Ectodermal cell (in vitro differentiated cells): ENCODE results near the gene IFNA5. TPM values are rescaled to one million over a fixed set of nuclear protein-coding genes. Genes with fewer than 3 reads are reported as not detected.
A peak's percentile ranks its signal among the peaks of the same experiment; 100 is the strongest.

ENCODE experiments used
- H3K27ac ChIP-seq: 2 replicates; pipeline ENCODE4 v1.7.0; 2013; ENCODE audit warnings: mild to moderate bottlenecking, low read depth, low read length; ENCODE audit not compliant: insufficient read depth, poor library complexity, severe bottlenecking
- H3K27me3 ChIP-seq: 2 replicates; pipeline ENCODE4 v1.7.0; 2013; ENCODE audit warnings: mild to moderate bottlenecking, low read length; ENCODE audit not compliant: insufficient read depth, control insufficient read depth, poor library complexity, severe bottlenecking
- H3K36me3 ChIP-seq: one replicate; pipeline ENCODE4 v1.7.0; 2013; ENCODE audit warnings: low read length; ENCODE audit not compliant: control insufficient read depth, insufficient read depth
- H3K4me1 ChIP-seq: one replicate; pipeline ENCODE4 v1.7.0; 2013; ENCODE audit warnings: low read length; ENCODE audit not compliant: control insufficient read depth, insufficient read depth
- H3K4me3 ChIP-seq: 2 replicates; pipeline ENCODE4 v1.7.0; 2013; ENCODE audit warnings: low read depth, low read length, control low read depth; ENCODE audit not compliant: insufficient read depth
- H3K9me3 ChIP-seq: 2 replicates; pipeline ENCODE4 v1.7.0; 2013; ENCODE audit warnings: mild to moderate bottlenecking, low read length, moderate library complexity; ENCODE audit not compliant: control insufficient read depth
- WGBS, 2 experiments: methylation state at CpG; one replicate each; pipeline ENCODE4 v1.1.7; 2013; ENCODE audit warnings: missing lambda C conversion rate in 2 of 2; 5-methylcytosine and 5-hydroxymethylcytosine counted together
- polyA plus RNA-seq, 4 experiments: library from polyadenylated mRNA; stranded (reverse); fragments of 50-300 nt; gene quantifications; one replicate each; pipeline ENCODE4 v1.2.3, GENCODE V29; 2013

IFNA5 gene
- polyA plus RNA-seq (2013, experiment 1 of 4) = not detected
- polyA plus RNA-seq (2013, experiment 2 of 4) = not detected
- not detected for polyA plus RNA-seq (2013, experiment 3 of 4)
- not detected for polyA plus RNA-seq (2013, experiment 4 of 4)

DNA sequence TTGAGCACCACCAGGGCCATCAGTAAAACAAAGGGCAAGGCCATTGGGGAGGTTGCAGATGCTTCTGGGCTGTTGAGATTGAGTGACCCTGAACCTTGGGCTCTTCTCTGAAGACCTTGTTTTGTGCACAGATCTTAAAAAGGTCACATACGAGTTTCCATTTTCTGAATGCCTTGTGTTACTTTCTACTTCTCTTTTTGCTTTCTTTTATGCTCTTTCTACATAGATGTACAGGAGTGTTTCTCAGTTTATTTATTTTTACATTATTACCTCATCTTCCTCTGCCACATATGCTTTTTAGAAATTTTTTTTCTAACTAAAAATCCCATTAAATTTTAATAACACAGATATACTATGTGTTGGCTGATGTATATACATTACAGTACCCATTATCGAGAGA is at the start of gene IFNA5:
TSS of gene IFNA5 (minus strand) at position 101 of the 400 bp plus-strand sequence. CDS start at position 44, 57 bp downstream.
- Histone ChIP-seq H3K9me3 (no peaks in the 10 kb centered on the region), H3K27ac (no peak within 1 kb of the TSS), H3K36me3 (no peaks in the 10 kb centered on the region), H3K27me3 (no peaks in the 10 kb centered on the region), H3K4me1 (no peaks in the 10 kb centered on the region), H3K4me3 (no peak within 1 kb of the TSS)
- 67 to 93% methylated on average over 1 to 2 of the region's 2 CpGs for WGBS, 2 experiments

DNA sequence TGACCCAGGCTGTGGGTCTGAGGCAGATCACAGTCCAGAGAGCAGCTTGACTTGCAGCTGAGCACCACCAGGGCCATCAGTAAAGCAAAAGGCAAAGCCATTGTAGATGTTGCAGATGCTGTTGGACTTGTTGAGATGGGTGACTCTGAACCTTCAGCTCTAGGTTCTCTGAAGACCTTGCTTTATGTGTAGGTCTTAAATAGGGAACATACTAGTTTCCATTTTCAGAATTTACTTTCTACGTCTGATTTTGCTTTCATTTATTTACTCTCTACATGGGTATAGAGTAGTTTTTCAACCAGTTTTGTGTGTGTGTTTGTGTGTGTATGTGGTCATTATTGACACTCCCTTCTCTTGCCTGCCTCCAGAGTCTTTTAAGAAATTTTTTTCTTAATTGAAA is 45.7 kb upstream of the IFNA5 start, which contains the start of gene IFNA6:
TSS of gene IFNA6 (minus strand) at position 101 of the 400 bp plus-strand sequence. CDS start at position 101, 0 bp downstream.
- Histone ChIP-seq H3K4me3 (no peak within 1 kb of the TSS), H3K27ac (no peak within 1 kb of the TSS), H3K9me3 (no peaks in the 10 kb centered on the region), H3K27me3 (no peaks in the 10 kb centered on the region), H3K4me1 (no peaks in the 10 kb centered on the region), H3K36me3 (no peaks in the 10 kb centered on the region)
- no CpG with 5 or more reads among the region's 1 CpG for WGBS, 2 experiments

- Histone ChIP-seq H3K27ac (no peak overlapping the region), H3K27me3 (no peaks in the 10 kb centered on the region), H3K4me1 (no peaks in the 10 kb centered on the region), H3K4me3 (no peak overlapping the region), H3K9me3 (no peaks in the 10 kb centered on the region), H3K36me3 (no peaks in the 10 kb centered on the region)
- 82% methylated on average over 3 of the region's 3 CpGs for WGBS, 2 experiments
Measured at GRCh38 chr9:21348430-21348970, 43.4 kb upstream of the IFNA5 start.

DNA sequence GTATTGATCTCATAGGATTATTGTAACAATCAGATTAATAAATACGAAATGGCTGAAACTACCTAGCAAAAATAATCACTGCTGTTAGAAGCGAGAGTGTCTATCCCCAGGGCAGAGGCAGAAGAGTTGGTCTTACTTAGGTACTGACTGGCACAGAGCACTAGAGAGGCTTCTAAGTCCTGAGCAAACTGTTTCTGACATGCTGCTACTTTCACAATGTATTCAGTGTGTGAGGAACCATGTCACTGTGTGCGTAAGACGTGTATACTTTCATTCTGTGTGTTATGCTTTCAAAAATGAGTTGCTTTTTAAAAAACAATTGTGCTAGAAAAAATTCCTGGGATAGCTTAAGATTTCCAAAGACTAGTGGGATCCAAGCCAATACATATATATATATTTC is 35.6 kb upstream of the IFNA5 start:
- Histone ChIP-seq H3K9me3 (no peaks in the 10 kb centered on the region), H3K27ac (no peak overlapping the region), H3K4me3 (no peak overlapping the region), H3K36me3 (no peaks in the 10 kb centered on the region), H3K4me1 (no peaks in the 10 kb centered on the region), H3K27me3 (no peaks in the 10 kb centered on the region)
- 91 to 93% methylated on average over 4 of the region's 4 CpGs for WGBS, 2 experiments

- H3K27ac ChIP-seq = no peak overlapping the region
- peaks cover 17% of the 10 kb centered on the region for H3K4me1 ChIP-seq
Measured at GRCh38 chr9:21336457-21336856, 31.3 kb upstream of the IFNA5 start.

DNA sequence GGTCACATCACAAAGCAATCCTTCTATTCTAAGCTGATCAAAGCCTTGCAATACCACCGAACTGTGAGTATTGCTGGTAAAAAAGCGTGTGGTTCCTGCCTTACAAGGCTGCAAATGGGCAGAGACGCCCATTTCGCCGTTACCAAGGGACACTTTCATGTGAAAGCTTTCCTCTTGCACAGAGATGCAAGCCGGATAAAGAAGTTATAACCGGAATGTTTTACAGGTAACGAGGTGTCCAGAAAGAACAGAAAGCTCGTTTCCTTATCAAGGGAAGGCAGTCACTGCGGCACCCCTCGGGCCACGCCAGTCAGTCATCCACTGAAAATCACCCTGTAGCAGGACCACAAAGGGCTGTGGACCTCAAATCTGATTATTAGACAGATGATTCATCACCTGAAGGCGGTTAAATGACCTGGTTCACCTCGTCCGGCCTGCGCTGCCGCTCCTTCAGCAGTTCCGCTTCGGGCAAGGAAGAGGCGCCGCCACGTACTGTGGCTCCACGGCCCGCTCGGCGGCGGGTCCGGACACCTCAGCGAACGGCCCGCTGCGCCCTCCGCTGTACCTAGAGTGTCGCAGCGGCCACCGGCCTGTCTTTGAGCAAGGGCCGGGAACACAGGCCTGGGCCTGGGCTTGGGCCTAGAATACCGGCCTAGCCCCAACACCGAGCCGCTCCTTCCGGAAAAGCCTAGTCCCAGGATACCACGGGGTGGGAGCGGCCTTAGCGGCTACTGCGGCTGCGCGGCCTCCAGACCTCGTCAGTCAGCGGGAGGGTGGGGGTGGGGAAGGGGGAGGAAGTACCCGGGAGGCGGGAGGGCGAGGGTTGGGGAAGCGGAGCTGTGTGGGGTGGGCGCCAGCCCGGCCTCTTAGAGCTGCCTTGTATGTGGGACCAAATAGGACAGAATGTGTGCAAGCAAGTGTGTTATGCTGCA is 29.9 kb upstream of the IFNA5 start, which contains the start of gene KLHL9:
TSS of gene KLHL9 (minus strand) at position 704 of the 932 bp plus-strand sequence. CDS start at position 159, 545 bp downstream.
- 1% methylated on average over 55 of the region's 55 CpGs for WGBS, 2 experiments
- Histone ChIP-seq H3K4me1 (peaks cover 20% of the 10 kb centered on the region), H3K36me3 (peaks cover 5% of the 10 kb centered on the region), H3K9me3 (no peaks in the 10 kb centered on the region), H3K27ac (peak within 1 kb of the TSS; percentile 76), H3K27me3 (no peaks in the 10 kb centered on the region), H3K4me3 (peak within 1 kb of the TSS; percentile 72)

More at GRCh38 chr9:21336457-21336856, 31.3 kb upstream of the IFNA5 start:
- Histone ChIP-seq H3K4me3 (no peak overlapping the region), H3K27me3 (no peaks in the 10 kb centered on the region), H3K9me3 (no peaks in the 10 kb centered on the region), H3K36me3 (peaks cover 5% of the 10 kb centered on the region)

DNA sequence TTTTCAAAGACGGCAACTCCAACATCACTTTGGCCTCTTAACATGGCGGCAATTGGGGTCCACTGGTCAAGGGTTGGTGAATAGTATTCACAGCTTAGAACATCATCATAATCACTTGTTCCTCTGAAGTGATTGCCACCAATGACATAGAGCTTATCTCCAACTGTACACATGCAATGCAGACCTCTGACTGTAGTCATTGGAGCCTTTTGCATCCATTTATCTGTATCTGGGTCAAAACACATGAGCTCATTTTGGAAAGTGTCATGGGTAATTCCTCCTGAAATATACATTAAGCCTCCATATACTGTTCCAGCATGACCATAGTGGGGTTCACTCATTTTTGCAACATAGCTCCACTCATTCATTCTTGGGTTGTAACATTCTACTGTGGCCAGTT is 28.1 kb upstream of the IFNA5 start:
- Histone ChIP-seq H3K4me3 (peak overlapping the region; percentile 72), H3K36me3 (peaks cover 5% of the 10 kb centered on the region), H3K9me3 (no peaks in the 10 kb centered on the region), H3K27ac (no peak overlapping the region), H3K4me1 (peaks cover 20% of the 10 kb centered on the region), H3K27me3 (no peaks in the 10 kb centered on the region)
- 95 to 100% methylated on average over 2 of the region's 2 CpGs for WGBS, 2 experiments

DNA sequence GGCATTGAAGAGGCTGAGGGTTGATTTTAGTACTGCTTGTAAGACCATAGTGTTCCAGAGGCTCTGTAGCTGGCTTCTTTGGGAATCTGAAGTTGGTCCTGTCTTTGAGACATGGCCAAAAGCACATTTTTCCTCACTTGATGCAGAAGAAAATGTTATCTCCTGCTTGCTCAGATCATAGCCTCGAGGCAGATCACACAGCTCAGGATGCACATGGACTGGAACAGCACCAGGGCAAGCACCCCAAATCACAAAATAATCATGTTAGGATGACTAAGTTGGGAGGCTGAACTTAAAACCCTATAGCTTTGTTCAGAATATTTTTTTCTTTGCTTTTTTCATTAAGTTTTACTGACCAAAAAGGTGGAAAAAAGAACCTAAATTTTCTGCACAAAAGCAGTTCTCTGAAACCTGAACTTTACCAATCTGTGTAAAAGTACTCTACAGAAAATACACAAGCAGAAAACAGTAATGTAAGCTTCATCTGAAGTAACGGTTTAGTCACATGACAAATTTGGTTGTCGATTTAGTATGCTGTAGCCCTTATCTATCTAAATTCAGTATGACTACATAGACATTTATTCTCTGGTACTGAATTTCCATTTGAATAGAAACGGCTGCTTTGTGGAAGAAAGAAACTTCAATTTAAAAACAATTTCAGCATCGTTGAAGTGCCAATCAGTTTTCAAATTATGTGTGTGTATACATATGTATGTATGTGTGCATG is 26.7 kb upstream of the IFNA5 start:
- Histone ChIP-seq H3K27ac (no peak overlapping the region), H3K4me1 (peaks cover 20% of the 10 kb centered on the region), H3K4me3 (no peak overlapping the region), H3K27me3 (no peaks in the 10 kb centered on the region), H3K36me3 (peaks cover 5% of the 10 kb centered on the region), H3K9me3 (no peaks in the 10 kb centered on the region)
- 90 to 96% methylated on average over 5 of the region's 5 CpGs for WGBS, 2 experiments

DNA sequence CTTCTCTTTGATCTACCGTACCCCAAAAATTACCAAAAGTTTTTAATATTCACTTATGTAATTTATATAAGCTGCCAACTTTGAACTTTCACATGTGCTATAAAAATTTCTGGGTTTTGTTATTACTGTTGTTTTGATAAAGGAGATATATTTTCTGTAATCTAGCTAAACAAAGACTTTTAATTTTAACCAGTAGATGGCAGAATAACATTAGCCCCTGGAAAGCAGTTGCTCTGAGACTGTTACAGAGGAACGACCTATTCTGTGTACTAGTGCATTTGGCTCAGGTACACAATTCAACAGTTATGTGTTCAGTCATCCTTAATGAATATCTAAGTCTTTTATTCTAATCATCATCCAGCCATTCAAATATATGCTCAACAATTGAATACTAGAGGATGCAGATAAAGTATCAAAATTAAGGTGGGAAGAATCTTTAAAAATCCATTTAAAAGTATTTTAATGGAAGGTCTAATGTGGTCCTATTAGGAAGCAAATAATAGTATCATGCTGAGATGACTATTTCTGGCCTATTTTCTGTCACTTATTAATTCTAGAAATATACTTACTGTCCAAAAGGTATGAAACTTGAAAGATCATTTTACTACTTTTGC is 21.5 kb upstream of the IFNA5 start:
- H3K27me3 ChIP-seq = no peaks in the 10 kb centered on the region
- H3K4me3 ChIP-seq = no peak overlapping the region
- H3K36me3 ChIP-seq = no peaks in the 10 kb centered on the region
- H3K9me3 ChIP-seq = no peaks in the 10 kb centered on the region
- no peak overlapping the region for H3K27ac ChIP-seq
- H3K4me1 ChIP-seq = peaks cover 3% of the 10 kb centered on the region
- WGBS, 2 experiments = 9 to 30% methylated on average over 1 of the region's 2 CpGs
